Daoy (cell line): Measurements from ENCODE around the gene MBNL1. TPM values are rescaled to one million over a fixed set of nuclear protein-coding genes. Genes with fewer than 3 reads are reported as not detected.
"Not testable (repeated sequence)": the region's sequence is repeated elsewhere in the genome, so short reads cannot be mapped to it uniquely, and the experiment has no call there.

ENCODE experiments used
- DNase-seq: peaks from one replicate; pipeline ENCODE4 v3.0.0-alpha.2; 2015; ENCODE audit warnings: low read depth
- total RNA-seq: library from RNA; depleted of rRNA; stranded (reverse); fragments of >200 nt; shearing (Covaris generic); gene quantifications from 2 replicates; pipeline ENCODE4 v1.2.3, GENCODE V29; 2014

MBNL1 gene
- total RNA-seq, 1 experiment from 2014 or later: 124 TPM

DNA sequence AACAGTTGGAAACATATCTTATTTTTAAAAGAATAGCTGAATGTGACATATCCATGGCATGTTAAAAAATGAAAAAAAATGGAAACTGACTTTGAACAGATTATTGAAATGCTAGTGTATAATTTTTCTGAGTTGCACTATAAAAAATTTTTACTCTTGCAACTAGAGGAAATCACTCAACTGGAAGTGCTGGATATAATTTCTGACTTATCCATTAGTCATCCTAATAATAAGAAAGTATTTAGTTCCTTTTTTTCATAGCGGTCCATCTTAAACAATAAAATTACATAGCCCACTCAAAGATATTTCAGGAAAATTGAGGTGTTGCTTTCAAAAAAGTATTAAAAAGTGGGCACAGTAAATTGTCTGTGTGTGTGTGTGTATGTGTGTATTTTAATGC lies 80.7 kb downstream of the MBNL1 start:
- DNase-seq: no peak

DNA sequence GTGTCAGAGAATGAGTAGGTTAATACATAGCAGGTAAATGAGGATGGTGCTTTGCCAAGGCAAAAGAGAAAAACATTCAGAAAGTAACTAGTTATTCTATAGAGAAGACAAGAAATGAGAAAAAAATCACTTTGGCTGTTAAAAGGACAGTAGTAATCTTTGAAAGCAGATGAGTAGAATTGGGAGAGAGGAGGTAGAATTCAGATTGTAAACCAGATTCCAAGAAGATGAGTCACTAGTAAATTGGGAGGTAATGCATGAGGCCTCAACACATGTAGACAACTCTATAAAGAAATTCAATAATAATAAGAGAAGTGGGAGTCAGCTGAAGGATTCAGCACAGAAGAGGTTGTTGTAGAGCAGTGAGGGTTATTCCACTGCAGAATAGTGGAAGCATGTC lies 81.4 kb downstream of the MBNL1 start:
- no peak for DNase-seq

DNA sequence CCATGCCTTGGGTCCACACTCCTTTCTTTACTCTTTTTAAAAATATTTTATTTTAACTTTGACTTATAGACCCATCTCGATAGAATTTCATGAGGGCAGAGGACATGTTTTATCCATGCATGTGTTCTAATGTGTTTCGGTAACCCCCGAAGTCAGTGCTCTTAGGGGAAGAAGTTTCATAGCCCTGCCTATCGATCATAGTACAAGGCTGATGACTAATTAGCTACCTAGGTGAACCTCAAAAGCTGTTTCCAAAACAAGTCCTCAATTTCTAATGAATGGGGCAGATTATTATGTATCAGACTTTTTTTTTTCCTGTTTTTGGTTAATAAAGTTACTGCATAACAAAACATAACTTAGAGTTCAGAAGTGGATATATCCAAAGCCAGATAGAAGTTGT lies 82.0 kb downstream of the MBNL1 start:
- no peak for DNase-seq

DNA sequence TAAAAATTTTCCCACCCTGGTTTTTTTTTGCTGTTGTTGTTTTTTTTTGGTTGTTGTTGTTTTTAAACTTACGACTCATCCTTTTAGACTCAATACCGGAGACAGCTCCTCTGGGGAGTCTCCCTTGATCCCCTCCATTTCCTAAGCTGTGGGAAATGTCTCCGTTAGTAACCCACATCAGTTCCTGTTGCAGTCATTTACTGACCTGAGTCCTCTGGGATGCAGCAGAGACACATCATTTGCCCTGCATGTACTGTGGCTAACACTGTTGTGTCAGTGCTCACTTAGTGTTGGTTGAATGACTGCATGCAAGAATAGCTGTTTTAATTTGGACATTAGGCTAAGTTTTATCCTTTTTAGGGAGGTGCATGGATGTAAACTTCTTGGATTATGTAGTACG lies 83.8 kb downstream of the MBNL1 start:
- DNase-seq: no peak

DNA sequence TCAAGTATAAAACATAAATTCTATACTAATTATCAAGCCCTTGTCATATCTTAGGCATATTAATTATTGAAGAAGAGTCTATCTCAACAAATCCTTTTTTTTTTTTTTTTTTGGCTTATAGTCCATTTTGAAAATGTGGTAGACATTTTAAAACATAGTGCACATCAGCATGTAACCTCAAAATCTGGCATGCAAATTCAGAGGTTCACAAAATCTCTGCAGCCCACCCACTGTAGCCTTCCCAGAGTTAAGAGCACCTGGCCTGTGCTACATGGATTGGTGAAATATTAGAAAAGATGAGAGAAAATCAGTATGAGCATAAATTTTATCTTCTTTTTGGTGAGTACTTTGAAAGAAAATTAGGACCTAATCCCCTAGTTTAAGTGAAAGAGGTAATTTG lies 84.8 kb downstream of the MBNL1 start:
- DNase-seq: no peak

DNA sequence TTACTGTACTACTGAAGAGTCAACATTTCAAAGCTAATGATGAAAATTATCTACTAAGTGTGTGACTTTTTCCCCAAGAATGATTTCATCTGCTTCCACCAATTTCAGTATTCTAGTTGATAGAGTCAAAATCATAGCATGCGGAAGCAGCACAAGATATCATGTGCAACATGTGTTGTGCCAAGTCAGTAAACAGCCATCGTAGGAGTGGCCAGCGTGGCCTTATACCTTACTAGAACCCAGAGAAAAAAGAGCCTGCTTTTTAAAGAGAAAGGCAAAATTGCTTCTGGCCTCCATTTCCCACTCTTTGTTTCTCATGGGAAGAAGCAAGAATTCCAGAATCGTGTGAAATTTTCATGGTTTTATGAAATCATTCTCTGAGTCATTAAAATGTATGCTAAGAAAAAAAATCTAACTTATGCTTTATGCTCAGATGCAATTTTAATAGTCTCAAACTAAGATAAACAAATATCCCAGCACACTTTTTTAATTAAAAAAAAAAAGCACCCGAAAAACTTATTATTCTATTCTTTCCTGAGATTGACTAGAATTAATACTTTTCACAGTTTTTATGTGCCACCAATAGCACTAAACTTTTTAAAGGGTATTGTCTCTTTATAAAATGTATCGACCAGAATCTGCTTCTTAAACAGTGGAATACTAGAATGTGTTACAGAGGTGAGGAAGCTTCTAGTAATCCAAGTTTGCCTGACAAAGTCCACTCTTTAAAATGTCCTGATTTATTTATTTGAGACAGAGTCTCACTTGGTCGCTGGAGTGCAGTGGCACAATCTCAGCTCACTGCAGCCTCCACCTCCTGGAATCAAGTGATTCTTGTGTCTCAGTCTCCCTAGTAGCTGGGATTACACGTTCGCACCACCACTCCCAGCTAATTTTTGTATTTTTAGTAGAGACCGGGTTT lies 87.3 kb downstream of the MBNL1 start:
- no peak for DNase-seq

DNA sequence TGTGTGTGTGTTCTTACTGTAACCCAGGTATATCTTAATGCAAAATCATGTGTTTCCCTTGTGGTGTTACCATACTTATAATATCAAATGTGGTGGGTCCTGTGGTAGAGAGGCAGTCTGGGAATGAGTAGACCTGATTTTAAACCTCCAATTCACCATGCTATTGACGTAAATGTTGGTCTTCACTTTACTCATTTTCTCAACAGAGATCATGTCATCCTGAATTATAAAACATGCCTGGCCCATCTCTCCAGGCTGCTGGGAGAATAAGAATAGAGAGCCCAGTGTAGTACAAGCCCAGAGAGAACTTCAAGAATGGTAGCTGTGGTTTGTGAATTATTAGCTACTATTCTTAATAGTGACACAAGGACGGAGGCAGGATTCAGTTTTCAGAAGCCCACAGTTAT lies 88.1 kb downstream of the MBNL1 start:
- no peak for DNase-seq

DNA sequence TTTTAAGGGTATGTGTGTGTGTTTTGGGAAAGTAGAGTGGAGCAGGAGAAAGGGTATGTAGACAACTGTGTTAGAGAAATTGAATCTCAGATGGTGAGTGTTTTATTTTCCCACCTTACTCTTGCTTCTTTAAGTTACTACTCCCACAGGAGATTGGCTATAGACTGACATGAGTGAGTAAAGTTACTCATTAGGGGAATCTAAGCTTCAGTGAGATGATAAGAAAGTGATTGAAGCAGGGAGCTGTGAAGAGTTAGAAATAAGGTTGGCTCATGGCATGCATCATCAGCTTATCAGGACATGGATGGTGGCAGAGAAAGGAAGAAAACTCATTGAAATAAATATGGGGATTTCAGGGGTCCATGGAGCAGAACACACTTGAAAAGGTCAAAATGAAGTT lies 88.9 kb downstream of the MBNL1 start:
- no peak for DNase-seq

DNA sequence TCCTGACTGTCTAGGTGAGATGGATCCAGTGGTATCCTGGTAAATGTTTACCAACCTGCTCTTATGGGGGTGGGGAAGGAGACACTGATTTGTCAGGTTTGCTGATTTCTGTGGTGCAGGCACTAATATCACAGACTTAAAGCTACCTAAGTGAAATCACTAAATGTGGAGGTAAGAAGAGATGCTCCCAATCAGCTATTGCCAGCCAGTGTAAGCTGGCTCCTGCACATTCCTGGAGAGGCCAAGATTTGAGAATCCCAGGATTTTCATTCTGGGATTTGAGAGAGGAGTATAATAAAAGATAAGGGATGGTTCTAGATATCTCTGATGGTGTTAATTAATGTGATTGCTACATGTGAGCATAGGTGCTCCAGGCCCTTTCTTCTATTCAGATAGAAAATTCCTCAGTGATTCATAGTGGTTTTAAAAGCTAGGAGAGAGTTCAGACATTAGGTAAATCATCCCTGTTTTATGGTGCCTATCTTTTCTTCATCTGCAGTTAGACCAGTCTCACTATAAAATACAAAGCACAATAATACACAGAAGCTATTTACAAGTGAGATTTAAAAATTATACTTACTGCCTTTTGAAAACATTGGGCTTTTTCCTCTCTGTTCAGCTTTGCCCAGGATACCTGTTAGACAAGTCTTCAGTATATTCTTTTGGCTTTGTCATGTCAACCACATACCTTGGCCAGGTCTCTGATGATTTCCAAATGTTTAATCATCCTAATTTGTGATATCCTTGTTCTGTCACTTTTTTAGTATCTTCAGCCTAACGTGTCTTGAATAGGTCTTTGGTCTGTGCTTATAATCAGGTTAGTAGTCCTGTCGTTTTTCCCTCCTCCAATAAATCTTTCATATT lies 90.9 kb downstream of the MBNL1 start:
- no peak for DNase-seq

DNA sequence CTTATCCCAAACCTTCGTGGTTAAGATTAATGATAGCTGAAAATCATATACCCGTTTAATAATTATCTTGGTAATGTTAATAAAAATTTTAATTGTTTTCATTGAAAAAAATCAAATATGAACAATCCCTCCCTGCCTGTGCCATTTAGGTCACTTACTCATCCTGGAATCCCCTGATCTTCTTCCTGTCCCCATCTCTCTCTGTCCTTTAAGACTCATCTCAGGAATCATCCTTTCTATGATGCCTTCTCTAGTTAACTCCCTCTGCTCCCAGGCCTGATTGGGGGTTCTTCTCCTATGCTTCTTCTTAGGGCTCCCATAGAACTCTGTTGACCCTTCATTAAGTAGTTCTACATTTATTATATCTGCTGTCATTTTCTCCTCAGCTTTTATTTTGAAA lies 91.6 kb downstream of the MBNL1 start:
- DNase-seq: no peak

DNA sequence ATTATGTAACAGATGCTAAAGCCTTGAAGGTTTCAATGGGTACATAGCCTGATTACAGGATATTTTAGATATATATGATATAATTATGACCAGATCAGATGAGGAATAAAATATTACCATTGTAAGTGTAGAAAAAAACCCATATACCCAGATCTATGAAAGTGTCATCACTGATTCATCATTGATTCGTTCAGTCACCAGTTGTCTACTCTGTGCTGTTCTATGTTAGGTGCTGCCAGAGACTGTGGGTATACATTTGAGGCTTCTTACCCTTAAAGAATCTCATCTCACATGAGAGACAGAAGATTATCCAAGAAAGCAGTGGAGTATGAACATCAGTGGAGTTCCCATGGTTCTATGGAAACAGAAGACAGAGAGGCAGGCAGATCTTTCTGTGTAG lies 92.2 kb downstream of the MBNL1 start:
- DNase-seq: no peak

DNA sequence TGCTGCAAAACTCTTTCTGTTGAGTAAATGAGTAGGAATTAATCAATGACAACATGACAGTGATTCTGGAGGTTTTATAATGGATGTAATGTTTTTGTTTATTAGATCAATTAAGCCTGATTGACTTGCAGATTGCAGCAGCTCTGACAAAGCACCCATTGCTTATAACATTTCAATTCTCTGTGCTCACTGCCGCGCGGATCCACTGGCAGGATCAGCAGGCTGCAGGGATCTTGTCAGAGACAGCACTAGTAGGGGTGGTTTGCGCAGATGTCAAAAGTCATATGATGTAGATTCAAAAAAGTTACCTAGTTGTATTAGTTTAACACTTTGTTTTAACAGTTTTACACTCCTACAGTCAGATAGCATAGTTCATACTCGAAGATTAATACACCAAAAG lies 93.4 kb downstream of the MBNL1 start:
- no peak for DNase-seq

DNA sequence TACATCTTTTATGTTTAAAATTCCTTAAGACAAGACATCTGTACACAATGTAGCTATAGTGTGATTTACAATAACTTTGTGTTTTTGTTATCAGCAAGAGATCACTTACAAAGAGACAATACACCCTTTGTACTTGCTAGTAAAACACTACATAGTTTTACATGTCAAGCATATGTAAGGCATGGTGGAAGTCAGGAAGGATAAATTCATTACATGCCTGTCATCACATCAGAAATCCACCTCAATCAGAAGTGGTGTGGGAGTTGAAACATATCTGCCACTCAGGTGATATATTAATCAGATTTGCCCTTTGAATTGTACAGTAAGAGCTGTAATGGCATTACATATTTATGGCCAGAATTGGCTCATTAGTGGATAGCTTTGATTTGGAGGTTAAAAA lies 95.5 kb downstream of the MBNL1 start:
- no peak for DNase-seq

DNA sequence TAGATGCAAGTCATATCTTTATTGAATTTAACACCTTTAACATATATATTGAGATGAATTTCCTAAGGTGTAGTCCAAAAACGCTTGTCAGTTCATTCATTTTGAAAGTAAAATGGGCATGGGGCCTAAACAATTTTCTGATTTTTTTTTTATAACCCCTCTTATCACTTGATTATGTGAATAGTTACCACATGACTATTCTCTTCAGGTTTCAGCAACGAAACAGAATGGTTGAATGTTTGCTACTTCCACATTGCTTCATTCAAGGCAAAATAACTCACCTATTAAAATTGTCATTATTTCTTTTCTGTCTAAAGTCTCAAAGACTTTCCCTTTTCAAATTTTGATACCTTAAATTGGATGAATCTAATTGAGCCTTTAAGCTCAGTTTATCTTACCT lies 96.4 kb downstream of the MBNL1 start:
- no peak for DNase-seq

DNA sequence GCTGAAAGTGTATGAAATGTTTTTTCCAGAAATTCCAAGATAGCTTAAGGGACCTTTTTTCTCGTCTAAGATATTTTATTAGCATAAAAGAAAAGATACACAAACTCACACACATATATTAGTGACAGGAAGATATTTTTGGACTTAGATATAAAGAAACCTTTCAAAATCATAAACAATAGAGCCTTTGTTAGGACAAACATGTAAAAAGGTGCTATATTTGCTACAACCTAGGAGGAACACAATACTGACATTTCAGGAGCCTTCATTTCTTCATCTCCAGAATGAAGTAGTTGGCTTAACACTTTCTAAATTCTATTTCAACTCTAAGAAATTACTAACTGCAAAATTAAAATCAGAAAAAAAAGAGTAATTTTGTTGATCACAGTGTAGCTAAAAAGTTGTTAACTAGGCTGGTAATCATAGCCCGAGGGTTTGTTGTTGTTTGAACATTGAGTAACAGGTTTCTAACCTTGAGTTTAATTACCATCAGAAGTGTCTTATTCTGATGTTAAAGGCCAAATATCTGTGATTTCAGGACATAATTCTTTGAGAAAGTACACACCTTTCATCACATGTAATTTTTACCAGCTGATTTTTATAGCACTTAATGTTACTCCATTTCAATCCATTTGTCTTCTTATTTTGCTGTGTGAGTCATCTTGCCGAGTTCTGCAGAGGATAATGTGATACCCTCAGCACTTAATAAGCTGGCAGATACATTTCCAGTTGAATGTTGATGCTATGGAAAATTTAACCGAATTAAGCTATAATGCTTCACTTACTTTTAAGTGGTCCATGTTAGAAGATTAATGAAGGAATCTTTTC lies 97.3 kb downstream of the MBNL1 start:
- peak; percentile 18 for DNase-seq

DNA sequence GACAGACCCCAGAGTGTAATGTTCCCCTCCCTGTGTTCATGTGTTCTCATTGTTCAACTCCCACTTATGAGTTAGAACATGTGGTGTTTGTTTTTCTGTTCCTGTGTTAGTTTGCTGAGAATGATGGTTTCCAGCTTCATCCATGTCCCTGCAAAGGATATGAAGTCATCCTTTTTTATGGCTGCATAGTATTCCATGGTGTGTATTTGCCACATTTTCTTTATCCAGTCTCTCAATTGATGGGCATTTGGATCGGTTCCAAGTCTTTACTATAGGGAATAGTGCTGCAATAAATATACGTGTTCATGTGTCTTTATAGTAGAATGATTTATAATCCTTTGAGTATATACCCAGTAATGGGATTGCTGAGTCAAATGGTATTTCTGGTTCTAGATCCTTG lies 98.5 kb downstream of the MBNL1 start:
- not testable (repeated sequence) for DNase-seq

DNA sequence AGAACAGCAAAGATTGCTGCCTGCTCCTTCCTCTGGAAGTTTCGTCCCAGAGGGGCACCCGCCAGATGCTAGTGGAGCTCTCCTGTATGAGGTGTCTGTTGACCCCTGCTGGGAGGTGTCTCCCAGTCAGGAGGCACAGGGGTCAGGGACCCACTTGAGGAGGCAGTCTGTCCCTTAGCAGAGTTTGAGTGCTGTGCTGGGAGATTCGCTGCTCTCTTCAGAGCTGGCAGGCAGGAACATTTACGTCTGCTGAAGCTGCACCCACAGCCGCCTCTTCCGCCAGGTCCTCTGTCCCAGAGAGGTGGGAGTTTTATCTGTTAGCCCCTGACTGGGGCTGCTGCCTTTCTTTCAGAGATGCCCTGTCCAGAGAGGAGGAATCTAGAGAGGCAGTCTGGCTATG lies 103.9 kb downstream of the MBNL1 start:
- not testable (repeated sequence) for DNase-seq

DNA sequence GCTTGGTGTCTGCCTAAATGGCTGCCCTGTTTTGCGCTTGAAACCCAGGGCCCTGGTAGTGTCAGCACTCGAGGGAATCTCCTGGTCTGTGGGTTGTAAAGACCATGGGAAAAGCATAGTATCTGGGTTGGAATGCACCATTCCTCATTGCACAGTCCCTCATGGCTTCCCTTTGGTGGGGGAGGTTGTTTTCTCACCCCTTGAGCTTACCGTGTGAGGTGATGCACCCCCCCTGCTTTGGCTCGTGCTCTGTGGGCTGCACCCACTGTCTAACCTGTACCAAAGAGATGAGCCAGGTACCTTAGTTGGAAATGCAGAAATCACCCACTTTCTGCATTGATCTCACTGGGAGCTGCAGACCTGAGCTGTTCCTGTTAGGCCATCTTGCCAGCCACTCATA lies 104.7 kb downstream of the MBNL1 start:
- DNase-seq: no peak

DNA sequence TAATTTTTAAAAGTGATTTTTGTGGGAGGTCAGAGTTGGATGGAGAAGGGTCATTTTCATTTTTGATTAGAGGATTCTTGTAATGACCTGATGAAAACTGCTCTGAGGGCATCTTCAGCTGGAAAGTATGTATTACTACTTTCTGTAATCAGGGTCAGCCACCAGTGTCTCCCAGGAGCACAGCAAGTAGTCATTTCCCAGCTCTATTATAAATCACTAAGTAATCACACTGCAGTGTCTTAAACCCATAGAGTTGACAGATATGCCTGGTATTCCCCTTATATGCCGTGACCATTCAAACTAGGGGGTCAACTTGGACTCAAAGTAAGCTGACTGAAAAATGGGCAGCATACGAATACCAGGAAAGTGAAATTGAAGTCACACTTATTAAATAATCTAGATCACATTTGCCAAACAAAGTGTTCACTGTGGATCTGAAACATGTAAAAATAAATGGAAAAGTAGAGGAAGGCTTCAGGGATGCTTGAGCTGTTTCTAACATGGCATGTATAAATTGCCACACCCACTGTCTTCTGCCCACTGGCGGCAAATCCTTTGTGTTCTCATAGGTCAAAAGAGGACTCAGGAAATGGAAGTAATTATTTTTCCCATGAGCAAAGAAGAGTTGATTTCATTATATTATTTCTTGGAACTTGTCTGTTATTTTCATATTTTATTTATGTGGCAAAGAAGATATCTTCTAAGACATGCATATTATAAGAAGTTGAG lies 105.7 kb downstream of the MBNL1 start:
- DNase-seq: no peak

DNA sequence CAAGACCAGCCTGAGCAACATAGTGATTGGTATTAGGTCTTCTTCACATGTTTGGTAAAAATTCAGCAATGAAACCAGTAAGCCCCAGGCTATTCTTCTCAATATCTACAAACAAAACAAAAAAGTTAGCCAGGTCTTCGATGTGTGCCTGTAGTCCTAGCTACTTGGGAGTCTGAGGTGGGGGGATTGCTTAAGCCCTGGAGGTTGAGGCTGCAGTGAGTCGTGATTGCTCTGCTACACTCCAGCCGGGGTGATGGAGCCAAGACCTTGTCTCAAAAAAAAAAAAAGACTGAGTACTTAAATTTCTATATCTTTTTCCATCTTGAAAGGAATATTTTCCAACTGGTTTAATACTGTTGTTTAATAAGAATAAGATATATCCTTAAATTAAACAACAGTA lies 106.8 kb downstream of the MBNL1 start:
- peak; percentile 38 for DNase-seq
